ENCODE data around the gene SLC44A5.
"Not testable (repeated sequence)": the region's sequence is repeated elsewhere in the genome, so short reads cannot be mapped to it uniquely, and the experiment has no call there.

Gene SLC44A5

GRCh38 chr1:75373542-75374159 lies 237.3 kb downstream of the SLC44A5 start:
- Histone ChIP-seq H2AFZ (ENCODE audit: low read depth, low read length) (no peak overlapping the region), H3K27me3 (ENCODE audit: low read depth, low read length) (no peaks in the 10 kb centered on the region), H3K4me3 (ENCODE audit: low read length) (no peak overlapping the region), H3K9me3 (ENCODE audit: insufficient read depth, low read length) (no peaks in the 10 kb centered on the region), H3K9ac (ENCODE audit: low read length) (no peak overlapping the region), H4K20me1 (ENCODE audit: insufficient read depth, low read length) (no peaks in the 10 kb centered on the region), H3K36me3 (replicated peaks; ENCODE audit: low read depth, low read length) (no peaks in the 10 kb centered on the region), H3K4me1 (ENCODE audit: low read length) (no peaks in the 10 kb centered on the region), H3K27ac (ENCODE audit: low read length) (no peak overlapping the region), H3K79me2 (ENCODE audit: low read length) (no peaks in the 10 kb centered on the region), H3K4me2 (ENCODE audit: low read length) (no peak overlapping the region)
- TF ChIP-seq EZH2phosphoT487 (IDR thresholded peaks at IDR 0.05; ENCODE audit: low read depth) (no peak), CTCF (IDR thresholded peaks at IDR 0.05; ENCODE audit: low read depth, low read length) (no peak)

GRCh38 chr1:75366595-75366994 lies 244.3 kb downstream of the SLC44A5 start:
- H3K4me2 ChIP-seq (ENCODE audit: low read length), result no peak overlapping the region
- no peak overlapping the region for H2AFZ ChIP-seq (ENCODE audit: low read depth, low read length)
- H3K9me3 ChIP-seq (ENCODE audit: insufficient read depth, low read length), result peaks cover 3% of the 10 kb centered on the region; the same call in 1 of the 2 replicates
- H3K27ac ChIP-seq (ENCODE audit: low read length), result no peak overlapping the region
- no peaks in the 10 kb centered on the region for H3K4me1 ChIP-seq (ENCODE audit: low read length)
- no peaks in the 10 kb centered on the region for H3K27me3 ChIP-seq (ENCODE audit: low read depth, low read length)
- no peak overlapping the region for H3K4me3 ChIP-seq (ENCODE audit: low read length)
- H3K36me3 ChIP-seq (replicated peaks; ENCODE audit: low read depth, low read length), result no peaks in the 10 kb centered on the region
- H4K20me1 ChIP-seq (ENCODE audit: insufficient read depth, low read length), result no peaks in the 10 kb centered on the region
- no peak overlapping the region for H3K9ac ChIP-seq (ENCODE audit: low read length)
- no peaks in the 10 kb centered on the region for H3K79me2 ChIP-seq (ENCODE audit: low read length)
- TF ChIP-seq EZH2phosphoT487 (IDR thresholded peaks at IDR 0.05; ENCODE audit: low read depth), result no peak
- TF ChIP-seq CTCF (IDR thresholded peaks at IDR 0.05; ENCODE audit: low read depth, low read length), result no peak

- Histone ChIP-seq H3K9ac (ENCODE audit: low read length) (no peak overlapping the region), H3K4me3 (ENCODE audit: low read length) (no peak overlapping the region), H4K20me1 (ENCODE audit: insufficient read depth, low read length) (no peaks in the 10 kb centered on the region), H3K27ac (ENCODE audit: low read length) (no peak overlapping the region), H3K27me3 (ENCODE audit: low read depth, low read length) (no peaks in the 10 kb centered on the region), H3K79me2 (ENCODE audit: low read length) (no peaks in the 10 kb centered on the region), H3K4me1 (ENCODE audit: low read length) (no peaks in the 10 kb centered on the region), H2AFZ (ENCODE audit: low read depth, low read length) (no peak overlapping the region), H3K9me3 (ENCODE audit: insufficient read depth, low read length) (peaks cover 2% of the 10 kb centered on the region; the same call in 1 of the 2 replicates), H3K36me3 (replicated peaks; ENCODE audit: low read depth, low read length) (no peaks in the 10 kb centered on the region), H3K4me2 (ENCODE audit: low read length) (no peak overlapping the region)
- no peak for TF ChIP-seq CTCF (IDR thresholded peaks at IDR 0.05; ENCODE audit: low read depth, low read length)
- TF ChIP-seq EZH2phosphoT487 (IDR thresholded peaks at IDR 0.05; ENCODE audit: low read depth), result no peak
Measured at GRCh38 chr1:75361260-75361659, 249.7 kb downstream of the SLC44A5 start.

- H3K27ac ChIP-seq (ENCODE audit: low read length); H3K9ac ChIP-seq (ENCODE audit: low read length); H3K27me3 ChIP-seq (ENCODE audit: low read depth, low read length); H3K4me2 ChIP-seq (ENCODE audit: low read length); H2AFZ ChIP-seq (ENCODE audit: low read depth, low read length); H4K20me1 ChIP-seq (ENCODE audit: insufficient read depth, low read length); H3K79me2 ChIP-seq (ENCODE audit: low read length); H3K4me1 ChIP-seq (ENCODE audit: low read length); H3K36me3 ChIP-seq (replicated peaks; ENCODE audit: low read depth, low read length); H3K4me3 ChIP-seq (ENCODE audit: low read length); H3K9me3 ChIP-seq (ENCODE audit: insufficient read depth, low read length): not testable (repeated sequence)
Measured at GRCh38 chr1:75354267-75354666, 256.6 kb downstream of the SLC44A5 start.
